ENCODE data around the gene DAAM1. TPM values are rescaled to one million over a fixed set of nuclear protein-coding genes. Genes with fewer than 3 reads are reported as not detected.

Gene DAAM1
- total RNA-seq, 1 donor from 2014 or later = 64.3 TPM

DNA sequence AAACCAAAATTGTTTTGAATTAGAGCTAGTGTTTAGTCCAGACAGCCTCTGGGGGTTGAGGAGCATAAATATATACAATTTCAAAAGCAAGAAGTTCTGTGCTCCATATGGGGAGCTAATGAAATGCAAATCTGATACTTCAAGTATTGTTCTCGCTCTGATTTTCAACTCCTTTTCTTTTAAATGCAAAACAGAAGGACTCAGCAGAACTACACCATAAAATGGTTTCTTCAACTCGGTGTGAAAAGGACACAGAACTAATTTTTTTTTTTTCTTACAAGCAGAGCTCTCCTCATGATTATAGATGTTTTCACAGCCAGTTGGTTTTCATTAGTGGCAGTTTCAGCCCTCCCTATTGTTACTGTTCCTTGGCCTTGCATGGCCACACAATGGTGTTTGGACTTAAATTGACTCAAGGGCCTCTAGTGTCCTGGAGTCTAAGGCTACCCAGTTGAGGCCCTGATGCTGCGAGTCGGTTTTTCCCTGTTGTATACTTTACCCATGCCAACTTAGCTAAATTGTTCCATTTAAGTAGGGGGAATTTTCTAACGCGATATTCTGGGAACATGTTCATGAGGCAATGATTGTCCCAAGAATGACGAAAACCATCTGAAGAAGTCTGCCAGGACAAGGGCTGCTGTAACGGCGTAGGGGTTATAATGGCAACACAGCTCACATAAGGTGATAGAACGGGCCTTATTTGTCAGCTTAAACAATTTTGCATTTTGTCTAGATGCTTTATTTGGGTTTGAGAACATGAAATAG is 156.4 kb downstream of the DAAM1 start:
- Mint-ChIP-seq H3K27ac (no peak overlapping the region), H3K4me3 (no peak overlapping the region), H3K9me3 (no peaks in the 10 kb centered on the region), H3K27me3 (no peaks in the 10 kb centered on the region), H3K36me3 (peaks cover 44% of the 10 kb centered on the region), H3K4me1 (ENCODE audit: unreplicated experiment) (peaks cover 41% of the 10 kb centered on the region)
- no peak for DNase-seq (ENCODE audit: extremely low spot score, unreplicated experiment)
- TF ChIP-seq, protein P1, sequence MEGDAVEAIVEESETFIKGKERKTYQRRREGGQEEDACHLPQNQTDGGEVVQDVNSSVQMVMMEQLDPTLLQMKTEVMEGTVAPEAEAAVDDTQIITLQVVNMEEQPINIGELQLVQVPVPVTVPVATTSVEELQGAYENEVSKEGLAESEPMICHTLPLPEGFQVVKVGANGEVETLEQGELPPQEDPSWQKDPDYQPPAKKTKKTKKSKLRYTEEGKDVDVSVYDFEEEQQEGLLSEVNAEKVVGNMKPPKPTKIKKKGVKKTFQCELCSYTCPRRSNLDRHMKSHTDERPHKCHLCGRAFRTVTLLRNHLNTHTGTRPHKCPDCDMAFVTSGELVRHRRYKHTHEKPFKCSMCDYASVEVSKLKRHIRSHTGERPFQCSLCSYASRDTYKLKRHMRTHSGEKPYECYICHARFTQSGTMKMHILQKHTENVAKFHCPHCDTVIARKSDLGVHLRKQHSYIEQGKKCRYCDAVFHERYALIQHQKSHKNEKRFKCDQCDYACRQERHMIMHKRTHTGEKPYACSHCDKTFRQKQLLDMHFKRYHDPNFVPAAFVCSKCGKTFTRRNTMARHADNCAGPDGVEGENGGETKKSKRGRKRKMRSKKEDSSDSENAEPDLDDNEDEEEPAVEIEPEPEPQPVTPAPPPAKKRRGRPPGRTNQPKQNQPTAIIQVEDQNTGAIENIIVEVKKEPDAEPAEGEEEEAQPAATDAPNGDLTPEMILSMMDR (conservative IDR thresholded peaks at IDR 0.05) = no peak

DNA sequence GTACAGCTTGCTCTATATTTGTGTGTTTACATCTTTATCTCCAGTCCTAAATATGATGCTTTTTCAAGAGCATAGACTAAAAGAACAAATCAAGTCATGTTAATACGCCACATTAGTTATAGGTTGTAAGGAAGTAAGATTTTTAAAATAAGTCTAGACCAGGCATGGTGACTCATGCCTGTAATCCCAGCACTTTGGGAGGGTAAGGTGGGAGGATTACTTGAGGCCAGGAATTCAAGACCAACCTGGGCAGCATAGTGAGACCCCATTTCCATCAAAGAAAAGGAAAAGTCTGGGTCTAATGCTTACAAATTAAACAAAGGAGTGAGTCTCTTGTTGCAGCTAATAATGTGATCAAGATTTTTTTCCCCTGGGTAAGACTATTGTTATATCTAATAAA is 157.9 kb downstream of the DAAM1 start:
- Mint-ChIP-seq H3K4me1 (ENCODE audit: unreplicated experiment) (peaks cover 26% of the 10 kb centered on the region), H3K4me3 (no peak overlapping the region), H3K9me3 (no peaks in the 10 kb centered on the region), H3K36me3 (peaks cover 31% of the 10 kb centered on the region), H3K27ac (no peak overlapping the region), H3K27me3 (no peaks in the 10 kb centered on the region)
- DNase-seq (ENCODE audit: extremely low spot score, unreplicated experiment) = no peak
- TF ChIP-seq, protein P1 (conservative IDR thresholded peaks at IDR 0.05) = no peak

DNA sequence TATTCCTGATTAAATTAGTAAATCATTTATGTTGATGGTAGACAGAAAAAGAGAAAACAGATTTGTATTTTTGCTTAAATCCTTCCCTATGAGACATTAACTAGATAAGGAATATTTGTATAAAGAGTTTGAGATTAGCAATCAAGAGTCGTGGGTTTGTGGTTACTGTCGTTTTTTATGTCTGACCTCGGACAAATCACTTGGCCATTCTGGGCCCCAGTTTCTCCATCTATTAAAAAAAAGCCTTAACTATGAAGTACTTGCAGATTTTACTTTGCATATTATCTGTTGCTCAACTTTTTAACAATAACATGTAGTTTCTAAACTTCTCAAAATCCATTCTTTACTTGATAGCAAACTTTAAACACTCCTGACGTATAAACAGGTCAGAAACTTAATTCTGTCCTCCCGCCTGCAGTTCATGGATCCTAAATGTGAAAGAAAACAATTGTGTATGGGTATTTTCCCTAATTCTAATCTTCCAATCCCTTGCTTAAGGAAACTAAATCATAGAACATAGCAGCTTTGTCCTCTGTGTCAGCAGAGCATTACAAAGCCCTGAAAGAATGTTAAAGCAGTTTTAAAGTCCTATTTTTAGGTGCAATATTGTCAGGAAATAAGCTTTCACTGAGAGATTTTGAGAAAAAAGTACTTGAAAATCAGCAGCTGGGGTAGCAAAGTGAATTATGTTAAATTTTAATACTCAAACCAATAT is 158.5 kb downstream of the DAAM1 start:
- Mint-ChIP-seq H3K27ac (no peak overlapping the region), H3K27me3 (no peaks in the 10 kb centered on the region), H3K9me3 (no peaks in the 10 kb centered on the region), H3K4me3 (no peak overlapping the region), H3K36me3 (peaks cover 32% of the 10 kb centered on the region), H3K4me1 (ENCODE audit: unreplicated experiment) (peaks cover 25% of the 10 kb centered on the region)
- DNase-seq (ENCODE audit: extremely low spot score, unreplicated experiment) = no peak
- TF ChIP-seq, protein P1 (conservative IDR thresholded peaks at IDR 0.05) = no peak

DNA sequence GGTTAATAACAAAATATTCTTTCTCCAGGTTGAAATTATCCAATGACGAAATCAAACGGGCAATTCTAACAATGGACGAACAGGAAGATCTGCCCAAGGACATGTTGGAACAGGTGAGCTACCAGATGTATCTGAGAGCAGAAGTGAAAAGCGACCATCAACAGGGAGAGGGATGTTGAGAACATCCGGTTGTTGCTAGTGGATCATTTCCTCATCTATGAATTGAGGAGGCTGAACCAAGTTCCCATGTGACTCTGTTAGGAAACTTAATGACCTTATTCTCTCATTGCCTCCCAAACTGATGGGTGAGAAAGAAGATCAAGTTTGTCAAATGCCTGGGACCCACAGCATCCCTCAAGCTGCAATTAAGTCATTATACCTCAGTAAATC is 159.0 kb downstream of the DAAM1 start:
- no peak for DNase-seq (ENCODE audit: extremely low spot score, unreplicated experiment)
- TF ChIP-seq, protein P1 (conservative IDR thresholded peaks at IDR 0.05) = no peak
- Mint-ChIP-seq H3K4me3 (no peak overlapping the region), H3K9me3 (no peaks in the 10 kb centered on the region), H3K36me3 (peaks cover 36% of the 10 kb centered on the region), H3K4me1 (ENCODE audit: unreplicated experiment) (peaks cover 24% of the 10 kb centered on the region), H3K27me3 (no peaks in the 10 kb centered on the region), H3K27ac (no peak overlapping the region)

DNA sequence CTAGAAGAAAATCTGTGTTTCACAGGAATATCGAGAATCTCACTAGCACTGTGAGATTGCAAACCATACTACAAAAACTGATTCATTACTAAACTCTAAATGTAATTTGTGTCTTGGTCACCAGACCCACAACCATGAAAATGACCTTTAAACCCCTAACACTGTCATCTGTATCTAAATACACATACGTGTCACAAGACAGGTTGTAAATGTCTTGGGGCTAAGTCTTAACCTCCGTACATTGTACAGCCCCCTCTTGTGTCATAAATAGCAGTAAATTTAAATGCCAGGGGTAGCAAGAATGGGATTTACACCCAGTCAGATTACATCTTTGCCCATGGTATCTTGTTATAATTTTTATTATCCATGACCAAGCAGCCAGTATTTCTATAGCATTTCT is 159.4 kb downstream of the DAAM1 start:
- Mint-ChIP-seq H3K9me3 (no peaks in the 10 kb centered on the region), H3K4me3 (no peak overlapping the region), H3K36me3 (peaks cover 32% of the 10 kb centered on the region), H3K27me3 (no peaks in the 10 kb centered on the region), H3K27ac (no peak overlapping the region), H3K4me1 (ENCODE audit: unreplicated experiment) (peaks cover 20% of the 10 kb centered on the region)
- no peak for DNase-seq (ENCODE audit: extremely low spot score, unreplicated experiment)
- TF ChIP-seq, protein P1 (conservative IDR thresholded peaks at IDR 0.05) = no peak
